Measurements from ENCODE around the gene TBC1D4. TPM values are rescaled to one million over a fixed set of nuclear protein-coding genes. Genes with fewer than 3 reads are reported as not detected.

TBC1D4 gene
- total RNA-seq, 4 donors from 2014 or later: 14.9 to 20.8 (median 16.6) TPM

GRCh38 chr13:75362026-75362425 is 119.9 kb downstream of the TBC1D4 start:
- Histone ChIP-seq H3K27ac (no peak overlapping the region), H3K36me3 (peaks cover 0 to 8% (median 0%) of the 10 kb centered on the region in 3 donors), H3K4me1 (peaks cover 0 to 33% (median 16%) of the 10 kb centered on the region in 3 donors), H3K9me3 (no peaks in the 10 kb centered on the region), H3K4me3 (no peak overlapping the region), H3K27me3 (no peaks in the 10 kb centered on the region)
- TF ChIP-seq CTCF (IDR thresholded peaks at IDR 0.05): no peak
- no peak for TF ChIP-seq POLR2A (IDR thresholded peaks at IDR 0.05)
- DNase-seq: no peak
- intact Hi-C loops (cut with DNase I): loop anchor here (10.0 kb wide), 1 partner anchor 183 kb away; the partner anchor contains the start of gene UCHL3
- WGBS, 2 donors: 98 to 100% methylated on average over 8 to 11 of the region's 28 CpGs

GRCh38 chr13:75360170-75360569 is 121.8 kb downstream of the TBC1D4 start:
- intact Hi-C loops (cut with DNase I): loop anchor here (10.0 kb wide), 1 partner anchor 185 kb away; the partner anchor contains the start of gene UCHL3
- Histone ChIP-seq H3K4me1 (peaks cover 0 to 14% (median 8%) of the 10 kb centered on the region in 3 donors), H3K27ac (no peak overlapping the region), H3K9me3 (no peaks in the 10 kb centered on the region), H3K36me3 (peaks cover 0 to 20% (median 0%) of the 10 kb centered on the region in 3 donors), H3K4me3 (no peak overlapping the region), H3K27me3 (no peaks in the 10 kb centered on the region)
- no peak for DNase-seq
- TF ChIP-seq CTCF (IDR thresholded peaks at IDR 0.05): no peak
- no peak for TF ChIP-seq POLR2A (IDR thresholded peaks at IDR 0.05)
- 56% methylated on average over 1 of the region's 1 CpG; no CpG with 5 or more reads in 1 of the 2 donors for WGBS, 2 donors

- TF ChIP-seq POLR2A (IDR thresholded peaks at IDR 0.05) (no peak), CTCF (IDR thresholded peaks at IDR 0.05) (no peak)
- DNase-seq: no peak
- peaks cover 0 to 5% (median 3%) of the 10 kb centered on the region in 3 donors for H3K4me1 ChIP-seq
- H3K27ac ChIP-seq: no peak overlapping the region
- H3K27me3 ChIP-seq: no peaks in the 10 kb centered on the region
- H3K9me3 ChIP-seq: no peaks in the 10 kb centered on the region
- H3K4me3 ChIP-seq: no peak overlapping the region
- intact Hi-C loops (cut with DNase I): no loop called here
- WGBS, 2 donors: 79% methylated on average over 2 of the region's 2 CpGs
- H3K36me3 ChIP-seq: peaks cover 0 to 29% (median 0%) of the 10 kb centered on the region in 3 donors
These were observed 122.7 kb downstream of the TBC1D4 start for GRCh38 chr13:75359266-75359665.

- no peak for DNase-seq
- 81 to 82% methylated on average over 6 of the region's 6 CpGs for WGBS, 2 donors
- intact Hi-C loops (cut with DNase I): no loop called here
- peaks cover 0 to 44% (median 0%) of the 10 kb centered on the region in 3 donors for H3K36me3 ChIP-seq
- H3K4me3 ChIP-seq: no peak overlapping the region
- no peaks in the 10 kb centered on the region for H3K27me3 ChIP-seq
- H3K27ac ChIP-seq: no peak overlapping the region
- no peaks in the 10 kb centered on the region for H3K4me1 ChIP-seq
- H3K9me3 ChIP-seq: no peaks in the 10 kb centered on the region
- TF ChIP-seq POLR2A (IDR thresholded peaks at IDR 0.05) (no peak), CTCF (IDR thresholded peaks at IDR 0.05) (peak in 5 of 6 experiments; percentile 14 to 48 (median 32))
These were observed 124.2 kb downstream of the TBC1D4 start for GRCh38 chr13:75357576-75358289.

- H3K4me3 ChIP-seq: no peak overlapping the region
- no peaks in the 10 kb centered on the region for H3K9me3 ChIP-seq
- intact Hi-C loops (cut with DNase I): no loop called here
- H3K36me3 ChIP-seq: peaks cover 0 to 49% (median 0%) of the 10 kb centered on the region in 3 donors
- H3K4me1 ChIP-seq: no peaks in the 10 kb centered on the region
- WGBS, 2 donors: 88 to 91% methylated on average over 3 of the region's 3 CpGs
- H3K27me3 ChIP-seq: no peaks in the 10 kb centered on the region
- TF ChIP-seq CTCF (IDR thresholded peaks at IDR 0.05) (no peak), POLR2A (IDR thresholded peaks at IDR 0.05) (no peak)
- DNase-seq: no peak
- no peak overlapping the region for H3K27ac ChIP-seq
These were observed 125.5 kb downstream of the TBC1D4 start for GRCh38 chr13:75356421-75356820.

Data from esophagus squamous epithelium (tissue), 5 donors.